Upper lobe of left lung (tissue), 6 donors: ENCODE results near the gene ATP11A. TPM values are rescaled to one million over a fixed set of nuclear protein-coding genes. Genes with fewer than 3 reads are reported as not detected.

Experiments
- ATAC-seq, 2 donors: fragments of 200-7000 bp; cut with Tn5 transposase; one replicate each; pipeline ENCODE4 v1.9.1; 2022; ENCODE audit warnings: mild to moderate bottlenecking in 2 of 2, moderate library complexity in 2 of 2; ENCODE audit not compliant: low FRiP score in 2 of 2
- DNase-seq, 2 donors: peaks; one replicate each; pipeline ENCODE4 v3.0.0-alpha.2; 2019 to 2020
- H3K27ac ChIP-seq, 4 donors: fragments of 200-600 bp; sonication (generic); one replicate each; pipeline ENCODE4 v1.5.1; 2016 to 2019
- H3K27me3 ChIP-seq, 4 donors: fragments of 200-600 bp; sonication (generic); one replicate each; pipeline ENCODE4 v1.5.1; 2017 to 2019
- H3K36me3 ChIP-seq, 4 donors: fragments of 200-600 bp; sonication (generic); one replicate each; pipeline ENCODE4 v1.5.1; 2016 to 2019
- H3K4me1 ChIP-seq, 4 donors: fragments of 200-600 bp; sonication (generic); one replicate each; pipeline ENCODE4 v1.5.1; 2018 to 2019
- H3K4me3 ChIP-seq, 4 donors: fragments of 200-600 bp; sonication (generic); one replicate each; pipeline ENCODE4 v1.5.1; 2017 to 2019; ENCODE audit warnings: mild to moderate bottlenecking in 2 of 4, moderate library complexity in 1 of 4
- H3K9me3 ChIP-seq, 4 donors: fragments of 200-600 bp; sonication (generic); one replicate each; pipeline ENCODE4 v1.5.1; 2018 to 2019
- EP300 ChIP-seq, 4 donors: sonication (generic); formaldehyde crosslinking; IDR thresholded peaks; one replicate each; pipeline ENCODE4 v1.5.1; 2017; ENCODE audit warnings: antibody characterized with exemption in 4 of 4, control low read depth in 2 of 4
- POLR2A ChIP-seq, 4 donors: fragments of 450-650 bp; IDR thresholded peaks; one replicate each; pipeline ENCODE4 v1.5.1; 2016 to 2017; ENCODE audit warnings: antibody characterized with exemption in 4 of 4, mild to moderate bottlenecking in 2 of 4
- POLR2AphosphoS5 ChIP-seq, 2 donors: sonication (generic); formaldehyde crosslinking; IDR thresholded peaks; one replicate each; pipeline ENCODE4 v1.5.1; 2017; ENCODE audit warnings: antibody characterized with exemption in 2 of 2
- WGBS, 2 donors: methylation state at CpG; one replicate each; pipeline ENCODE4 v1.1.5; 2017 to 2018; 5-methylcytosine and 5-hydroxymethylcytosine counted together
- total RNA-seq, 6 donors: library from RNA; depleted of rRNA in 4 of 6; stranded (reverse); fragments of >200 nt in 4 of 6; gene quantifications; one replicate each; pipeline versions ENCODE4 v1.1.0 to v1.2.1, GENCODE V29; 2016 to 2021
- TF ChIP-seq, protein P1 (sequence below), 6 experiments: fragments of 450-650 bp in 4 of 6; fragments of 200-600 bp in 2 of 6; sonication (generic) in 2 of 6; IDR thresholded peaks; one replicate each; pipeline ENCODE4 v1.5.1; 2016 to 2019; ENCODE audit warnings: antibody characterized with exemption in 6 of 6
- donor health status: DM: no; HTN: no; CAD: no; lungs with moderate emphysema.
- donor health status: DM: no; HTN: yes; CAD: no; lungs with severe emphysema.

The ATP11A gene
- total RNA-seq, 6 donors from 2014 or later = 159 to 285 (median 260) TPM

DNA sequence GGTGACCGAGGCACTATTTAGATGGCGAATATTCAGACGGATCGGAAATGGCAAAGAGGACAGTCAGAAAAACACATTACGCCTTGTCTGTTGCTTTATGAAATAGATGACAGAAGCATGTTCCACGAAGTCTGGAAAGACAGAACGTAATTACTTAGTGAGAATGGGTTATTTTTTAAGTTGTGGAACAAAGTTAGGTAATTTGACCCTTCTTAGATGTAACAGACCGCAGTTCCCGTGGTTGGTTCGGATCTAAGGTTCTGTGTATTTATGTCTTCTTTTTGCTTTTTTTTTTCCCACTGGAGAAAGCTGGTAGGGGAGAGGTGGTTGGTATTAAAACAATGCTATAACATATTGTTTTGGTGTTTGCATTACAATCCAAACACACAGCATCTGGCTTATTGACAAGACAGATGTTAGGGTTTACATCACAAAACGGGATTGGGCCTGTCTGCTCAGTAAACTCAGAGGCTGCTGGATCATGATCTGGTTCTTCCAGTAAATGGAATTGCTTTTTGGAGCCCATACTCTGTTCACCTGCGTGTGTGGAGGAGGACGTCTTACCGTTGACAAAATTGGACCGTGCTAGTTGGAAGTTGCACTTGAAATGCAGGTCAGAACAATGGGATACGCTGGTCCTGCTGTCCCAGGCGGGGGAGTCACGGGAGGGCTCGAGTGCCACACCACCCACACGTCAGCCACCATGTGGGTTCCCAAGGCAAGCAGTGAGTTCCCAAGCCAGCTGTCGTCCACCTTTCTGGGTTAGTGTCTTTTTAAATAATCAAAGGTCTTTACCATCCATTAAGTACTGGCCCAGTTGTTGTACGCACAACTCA, 13.8 kb downstream of the ATP11A start:
- DNase-seq = peak; percentile 17 to 36
- peak overlapping the region in 3 of 4 donors; percentile 63 to 82 (median 66) for H3K27ac ChIP-seq
- no peaks in the 10 kb centered on the region for H3K9me3 ChIP-seq
- H3K4me1 ChIP-seq = peaks cover 6 to 44% (median 24%) of the 10 kb centered on the region in 4 donors
- TF ChIP-seq, protein P1, sequence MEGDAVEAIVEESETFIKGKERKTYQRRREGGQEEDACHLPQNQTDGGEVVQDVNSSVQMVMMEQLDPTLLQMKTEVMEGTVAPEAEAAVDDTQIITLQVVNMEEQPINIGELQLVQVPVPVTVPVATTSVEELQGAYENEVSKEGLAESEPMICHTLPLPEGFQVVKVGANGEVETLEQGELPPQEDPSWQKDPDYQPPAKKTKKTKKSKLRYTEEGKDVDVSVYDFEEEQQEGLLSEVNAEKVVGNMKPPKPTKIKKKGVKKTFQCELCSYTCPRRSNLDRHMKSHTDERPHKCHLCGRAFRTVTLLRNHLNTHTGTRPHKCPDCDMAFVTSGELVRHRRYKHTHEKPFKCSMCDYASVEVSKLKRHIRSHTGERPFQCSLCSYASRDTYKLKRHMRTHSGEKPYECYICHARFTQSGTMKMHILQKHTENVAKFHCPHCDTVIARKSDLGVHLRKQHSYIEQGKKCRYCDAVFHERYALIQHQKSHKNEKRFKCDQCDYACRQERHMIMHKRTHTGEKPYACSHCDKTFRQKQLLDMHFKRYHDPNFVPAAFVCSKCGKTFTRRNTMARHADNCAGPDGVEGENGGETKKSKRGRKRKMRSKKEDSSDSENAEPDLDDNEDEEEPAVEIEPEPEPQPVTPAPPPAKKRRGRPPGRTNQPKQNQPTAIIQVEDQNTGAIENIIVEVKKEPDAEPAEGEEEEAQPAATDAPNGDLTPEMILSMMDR (IDR thresholded peaks at IDR 0.05) = no peak
- TF ChIP-seq POLR2A (IDR thresholded peaks at IDR 0.05) (no peak), EP300 (IDR thresholded peaks at IDR 0.05) (no peak), POLR2AphosphoS5 (IDR thresholded peaks at IDR 0.05) (no peak)
- no peak for ATAC-seq
- no peaks in the 10 kb centered on the region for H3K27me3 ChIP-seq
- no peak overlapping the region for H3K4me3 ChIP-seq
- H3K36me3 ChIP-seq = no peaks in the 10 kb centered on the region
- WGBS, 2 donors = 77% methylated on average over 15 to 21 of the region's 22 CpGs

DNA sequence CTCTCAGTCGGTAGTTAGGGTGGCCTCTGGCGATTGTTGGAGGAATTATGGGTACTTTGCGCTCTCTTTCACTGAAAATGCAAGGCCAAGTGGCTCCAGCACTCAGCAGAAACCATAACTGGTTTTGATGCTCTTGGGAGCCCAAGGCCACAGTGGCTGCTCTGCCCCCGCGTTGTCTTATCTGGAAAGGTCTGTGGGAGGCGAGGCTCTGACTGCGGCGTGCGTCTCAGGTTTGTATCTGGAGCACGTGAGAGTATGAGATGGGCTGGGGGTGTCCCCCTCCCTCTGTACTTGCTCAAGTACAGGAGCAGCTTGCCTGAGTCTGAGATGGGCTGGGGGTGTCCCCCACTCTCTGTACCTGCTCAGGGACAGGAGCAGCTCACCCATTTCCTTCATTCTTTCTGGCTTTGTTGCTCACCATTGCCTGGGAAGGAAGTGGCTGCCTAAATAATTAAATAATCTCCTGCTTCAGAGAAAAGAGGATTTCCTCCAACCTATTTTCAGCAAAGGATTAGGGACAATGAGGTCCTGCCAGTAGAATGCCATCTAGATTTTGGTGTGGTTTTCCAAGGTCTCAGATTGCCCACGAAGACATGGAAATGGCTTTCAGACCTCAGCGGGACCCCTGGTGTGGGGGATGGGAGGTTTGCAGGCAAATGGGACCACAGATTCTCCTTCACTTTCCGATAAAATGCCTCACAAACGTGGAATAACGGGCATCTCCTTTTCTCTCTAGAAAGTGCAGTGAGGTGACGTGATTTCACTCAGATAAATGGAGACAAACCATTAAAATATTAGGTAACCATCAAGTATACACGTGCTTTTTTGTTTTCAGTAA, 14.7 kb downstream of the ATP11A start:
- DNase-seq (peak in 1 of 2 donors; percentile 22), ATAC-seq (peak in 1 of 2 donors; percentile 8)
- Histone ChIP-seq H3K4me3 (no peak overlapping the region), H3K27me3 (no peaks in the 10 kb centered on the region), H3K27ac (peak overlapping the region; percentile 27 to 82 (median 64)), H3K9me3 (no peaks in the 10 kb centered on the region), H3K36me3 (no peaks in the 10 kb centered on the region), H3K4me1 (peaks cover 6 to 44% (median 24%) of the 10 kb centered on the region in 4 donors)
- no peak for TF ChIP-seq POLR2A (IDR thresholded peaks at IDR 0.05)
- no peak for TF ChIP-seq EP300 (IDR thresholded peaks at IDR 0.05)
- TF ChIP-seq POLR2AphosphoS5 (IDR thresholded peaks at IDR 0.05) = no peak
- TF ChIP-seq, protein P1 (IDR thresholded peaks at IDR 0.05) = no peak
- WGBS, 2 donors = 52 to 53% methylated on average over 16 to 17 of the region's 17 CpGs

DNA sequence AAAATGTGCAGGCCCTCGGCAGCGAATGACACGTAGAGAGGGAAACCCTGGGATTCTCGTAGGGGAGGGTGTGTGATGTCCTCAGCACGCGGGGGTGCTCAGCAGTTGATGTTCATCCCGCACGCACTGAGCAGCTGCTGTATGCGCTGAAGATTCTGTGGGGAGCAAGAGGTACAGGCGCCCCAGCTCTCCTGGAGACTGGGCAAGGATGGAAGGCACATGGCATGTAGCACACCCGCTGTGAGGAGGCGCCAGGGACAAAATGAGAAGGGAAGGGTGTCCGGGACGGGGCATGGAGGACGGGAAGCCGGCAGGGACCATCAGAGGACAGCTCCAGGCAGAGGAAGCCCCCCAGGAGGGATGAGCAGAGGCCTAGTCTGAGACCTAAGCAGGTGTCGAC, 15.4 kb downstream of the ATP11A start:
- TF ChIP-seq EP300 (IDR thresholded peaks at IDR 0.05) = no peak
- Histone ChIP-seq H3K4me3 (no peak overlapping the region), H3K36me3 (no peaks in the 10 kb centered on the region), H3K27me3 (no peaks in the 10 kb centered on the region), H3K9me3 (no peaks in the 10 kb centered on the region), H3K4me1 (peaks cover 6 to 47% (median 30%) of the 10 kb centered on the region in 4 donors), H3K27ac (peak overlapping the region; percentile 27 to 82 (median 64))
- DNase-seq (peak in 1 of 2 donors; percentile 18), ATAC-seq (peak in 1 of 2 donors; percentile 18)
- 75 to 80% methylated on average over 17 of the region's 17 CpGs for WGBS, 2 donors

DNA sequence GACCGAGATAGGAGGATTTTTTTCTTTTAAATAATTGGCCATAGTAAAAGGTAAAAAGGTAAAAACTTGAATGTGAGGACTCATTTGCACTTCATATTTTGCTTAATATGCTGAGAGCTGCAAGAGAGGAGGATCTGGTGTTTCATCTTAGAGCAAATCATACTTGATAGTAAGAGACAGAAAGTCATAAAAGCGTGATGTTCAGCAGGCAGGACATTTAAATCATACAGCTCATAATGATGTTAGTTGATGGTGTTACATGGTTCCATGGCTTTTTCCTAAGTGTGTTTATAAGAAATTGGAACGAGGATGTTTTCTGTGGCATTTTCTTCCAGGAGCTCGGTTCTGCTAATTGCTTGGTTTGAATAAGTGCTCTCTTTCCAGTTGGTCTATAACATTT, 16.3 kb downstream of the ATP11A start:
- WGBS, 2 donors = 90 to 91% methylated on average over 4 of the region's 4 CpGs
- ATAC-seq = no peak
- H3K4me1 ChIP-seq = peaks cover 14 to 47% (median 36%) of the 10 kb centered on the region in 4 donors

More for the DNA sequence above, 16.3 kb downstream of the ATP11A start:
- Histone ChIP-seq H3K4me3 (no peak overlapping the region), H3K27me3 (no peaks in the 10 kb centered on the region), H3K27ac (no peak overlapping the region), H3K36me3 (no peaks in the 10 kb centered on the region), H3K9me3 (no peaks in the 10 kb centered on the region)
- TF ChIP-seq POLR2AphosphoS5 (IDR thresholded peaks at IDR 0.05) = no peak
- no peak for TF ChIP-seq POLR2A (IDR thresholded peaks at IDR 0.05)
- TF ChIP-seq, protein P1 (IDR thresholded peaks at IDR 0.05) = no peak
- TF ChIP-seq EP300 (IDR thresholded peaks at IDR 0.05) = no peak
- DNase-seq = no peak
